Measurements from ENCODE around the gene PITPNM3. TPM values are rescaled to one million over a fixed set of nuclear protein-coding genes. Genes with fewer than 3 reads are reported as not detected.

The PITPNM3 gene
- total RNA-seq, 2 experiments from 2014 or later = 0.53 to 0.63 TPM

DNA sequence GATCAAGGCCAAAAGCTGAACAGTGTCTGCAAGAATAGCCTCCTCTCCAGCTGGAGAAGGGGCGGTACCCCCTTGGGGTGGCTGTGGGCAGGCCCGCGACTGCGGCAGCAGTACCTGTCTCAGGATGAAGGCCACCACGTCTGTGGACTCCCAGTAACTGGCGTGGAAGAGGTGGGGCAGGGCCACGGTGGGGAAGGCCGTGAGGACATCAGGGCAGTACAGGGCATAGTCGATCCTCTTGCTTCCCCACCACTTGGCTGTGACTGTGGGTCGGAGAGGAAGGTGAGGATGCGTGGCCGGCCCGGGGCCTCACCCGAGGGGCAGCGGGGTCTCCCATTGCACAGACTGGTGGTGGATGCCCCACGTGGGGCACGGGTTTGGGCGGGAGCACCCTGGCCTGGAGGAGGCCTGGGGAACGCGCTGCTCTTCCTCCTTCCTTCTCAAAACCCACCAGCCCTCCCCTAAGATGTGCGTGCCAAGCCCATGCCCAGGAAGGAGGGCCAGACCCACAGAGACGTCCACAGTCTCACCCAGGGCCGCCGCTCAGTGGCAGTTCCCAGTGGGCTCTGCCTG is 86.1 kb downstream of the PITPNM3 start:
- POLR2A ChIA-PET = no interaction called here
- peaks cover 8% of the 10 kb centered on the region for H3K27me3 Mint-ChIP-seq

DNA sequence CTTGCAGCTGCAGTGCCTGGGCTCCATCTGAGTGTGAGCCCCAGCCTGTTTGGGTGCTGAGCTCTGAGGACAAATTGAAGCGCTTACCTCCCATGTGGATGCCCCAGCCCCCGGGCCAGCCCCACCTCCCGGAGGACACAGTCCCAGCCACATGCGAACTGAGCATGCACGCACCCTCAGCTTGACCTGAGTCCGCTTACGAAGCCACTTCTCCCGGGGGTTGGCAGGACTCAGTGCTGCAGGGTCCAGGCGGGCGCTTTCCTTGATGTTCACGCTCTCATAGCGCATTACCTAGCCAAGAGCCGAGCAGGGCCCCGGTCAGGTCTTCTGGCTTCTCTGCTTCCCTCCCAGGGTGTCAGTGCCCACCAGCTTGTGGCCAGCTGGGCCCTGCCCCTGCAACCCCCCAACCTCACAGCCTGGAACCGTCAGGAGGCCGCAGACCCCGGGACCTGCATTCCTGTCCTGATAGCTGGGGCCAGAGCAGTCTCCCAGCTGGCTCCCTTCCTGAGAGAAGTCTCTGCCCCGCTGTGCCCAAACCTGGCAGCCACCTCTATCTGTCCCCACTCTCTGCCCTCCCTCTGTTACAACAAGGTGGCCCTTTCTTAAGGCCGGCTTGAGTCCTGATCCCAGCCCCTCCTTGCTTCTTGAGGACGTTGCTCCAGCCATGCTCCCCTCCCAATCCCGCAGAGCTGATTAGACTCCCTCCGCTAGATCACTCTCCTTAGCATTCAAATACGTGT is 88.1 kb downstream of the PITPNM3 start:
- ChIA-PET POLR2A (no interaction called here), CTCF (no interaction called here)
- Mint-ChIP-seq H3K27ac (no peak overlapping the region), H3K4me3 (no peak overlapping the region), H3K9me3 (no peaks in the 10 kb centered on the region), H3K27me3 (peaks cover 8% of the 10 kb centered on the region), H3K36me3 (ENCODE audit: low read depth) (no peaks in the 10 kb centered on the region), H3K4me1 (no peaks in the 10 kb centered on the region)
- no peak for DNase-seq

More for the DNA sequence above, 86.1 kb downstream of the PITPNM3 start:
- H3K4me3 Mint-ChIP-seq = no peak overlapping the region
- no peaks in the 10 kb centered on the region for H3K4me1 Mint-ChIP-seq
- no peaks in the 10 kb centered on the region for H3K9me3 Mint-ChIP-seq
- no peak overlapping the region for H3K27ac Mint-ChIP-seq
- DNase-seq = no peak
- no peaks in the 10 kb centered on the region for H3K36me3 Mint-ChIP-seq (ENCODE audit: low read depth)
- CTCF ChIA-PET = interaction anchor here (0.6 to 2.1 kb wide), 3 partner anchors 14 to 178 kb away, joined by 3 to 10 read pairs (median 4); partner anchors contain the start of gene KIAA0753

DNA sequence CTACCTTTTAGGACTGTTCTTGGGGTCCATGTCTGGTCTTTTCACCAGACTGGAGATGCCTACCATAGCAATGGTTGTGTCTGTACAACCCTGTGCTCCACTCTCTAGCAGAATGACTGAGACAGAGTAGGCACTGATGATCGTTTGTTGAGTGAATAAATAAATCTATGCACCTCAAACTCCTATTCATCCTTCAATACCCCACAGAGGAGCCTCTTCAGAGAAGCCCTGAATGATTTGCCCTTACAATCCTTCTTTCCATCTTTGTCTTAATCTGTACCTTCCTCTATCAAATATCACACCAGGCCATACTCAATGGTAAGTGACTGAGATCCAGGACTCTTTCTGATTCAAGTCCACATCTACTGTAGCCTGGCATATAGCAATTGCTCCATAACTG is 88.8 kb downstream of the PITPNM3 start:
- POLR2A ChIA-PET = no interaction called here
- no peak overlapping the region for H3K27ac Mint-ChIP-seq
- no peak overlapping the region for H3K4me3 Mint-ChIP-seq
- peaks cover 8% of the 10 kb centered on the region for H3K27me3 Mint-ChIP-seq
- no peaks in the 10 kb centered on the region for H3K36me3 Mint-ChIP-seq (ENCODE audit: low read depth)
- H3K9me3 Mint-ChIP-seq = no peaks in the 10 kb centered on the region
- no peak for DNase-seq
- H3K4me1 Mint-ChIP-seq = no peaks in the 10 kb centered on the region
- CTCF ChIA-PET = no interaction called here

DNA sequence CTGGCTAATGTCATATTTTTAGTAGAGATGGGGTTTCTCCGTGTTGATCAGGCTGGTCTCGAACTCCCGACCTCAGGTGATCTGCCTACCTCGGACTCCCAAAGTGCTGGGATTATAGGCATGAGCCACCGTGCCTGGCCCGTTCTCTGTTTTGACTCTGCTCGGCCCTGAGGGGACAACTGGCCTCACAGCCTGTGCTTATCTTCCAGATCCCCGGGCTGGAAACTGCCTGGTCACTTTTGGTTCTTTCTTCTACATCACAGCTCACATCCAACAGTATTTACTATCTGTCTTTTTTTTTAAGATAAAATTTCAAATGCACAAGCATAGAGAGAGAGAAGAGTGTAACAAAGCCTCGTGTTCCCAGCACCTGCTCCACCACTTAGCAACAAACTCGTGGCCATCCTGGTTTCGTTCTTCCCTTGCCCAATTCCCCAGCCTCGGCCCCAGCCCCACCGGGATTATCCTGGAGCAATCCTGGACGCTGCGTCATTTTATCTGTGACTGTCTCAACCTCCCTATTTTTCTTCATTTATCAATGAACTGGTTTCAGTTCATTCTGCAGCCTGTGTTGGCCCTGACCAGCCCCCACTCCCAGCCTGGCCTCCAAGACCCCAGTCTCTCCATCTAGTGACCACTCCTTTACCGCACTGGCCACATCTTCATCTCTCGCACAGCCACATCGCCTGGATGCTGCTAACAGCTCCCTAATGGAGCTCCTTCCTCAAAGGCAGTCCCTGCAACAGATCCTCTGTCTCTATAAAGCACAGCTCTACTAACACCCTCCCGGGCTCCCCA is 91.0 kb downstream of the PITPNM3 start:
- peaks cover 8% of the 10 kb centered on the region for H3K27me3 Mint-ChIP-seq
- H3K36me3 Mint-ChIP-seq (ENCODE audit: low read depth) = no peaks in the 10 kb centered on the region
- H3K9me3 Mint-ChIP-seq = no peaks in the 10 kb centered on the region
- CTCF ChIA-PET = no interaction called here
- no peak overlapping the region for H3K4me3 Mint-ChIP-seq
- no peak for DNase-seq
- no peak overlapping the region for H3K27ac Mint-ChIP-seq
- POLR2A ChIA-PET = no interaction called here
- H3K4me1 Mint-ChIP-seq = peaks cover 17% of the 10 kb centered on the region

DNA sequence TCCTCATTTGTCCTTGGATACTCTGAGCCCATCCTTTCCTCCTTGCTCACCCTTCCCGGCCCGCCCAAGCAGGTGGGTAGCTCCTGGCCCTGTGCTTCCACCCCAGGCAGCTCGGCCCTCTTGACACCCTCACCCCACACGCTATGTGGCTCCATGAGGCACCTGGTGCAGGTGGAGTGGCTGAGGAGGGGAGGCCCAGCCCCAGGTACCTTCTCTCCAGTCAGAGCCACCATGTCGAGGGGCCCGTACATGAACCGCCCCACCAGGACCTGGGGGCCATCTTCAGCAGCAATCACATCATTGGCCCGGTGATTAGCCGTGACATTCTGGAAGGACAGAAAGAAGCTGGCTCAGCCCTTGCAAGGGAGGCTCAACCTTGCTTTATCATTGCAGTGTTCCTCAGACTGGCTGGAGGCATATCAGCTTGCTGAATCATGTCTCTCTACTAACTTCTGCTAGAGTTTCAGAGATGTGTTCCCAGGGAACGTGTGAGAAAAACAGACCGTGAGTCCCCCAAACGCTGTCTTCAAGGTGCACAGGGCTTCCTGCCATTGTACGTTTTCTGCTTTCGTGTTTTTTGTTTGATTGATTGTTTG is 91.8 kb downstream of the PITPNM3 start:
- POLR2A ChIA-PET = no interaction called here
- H3K4me3 Mint-ChIP-seq = no peak overlapping the region

DNA sequence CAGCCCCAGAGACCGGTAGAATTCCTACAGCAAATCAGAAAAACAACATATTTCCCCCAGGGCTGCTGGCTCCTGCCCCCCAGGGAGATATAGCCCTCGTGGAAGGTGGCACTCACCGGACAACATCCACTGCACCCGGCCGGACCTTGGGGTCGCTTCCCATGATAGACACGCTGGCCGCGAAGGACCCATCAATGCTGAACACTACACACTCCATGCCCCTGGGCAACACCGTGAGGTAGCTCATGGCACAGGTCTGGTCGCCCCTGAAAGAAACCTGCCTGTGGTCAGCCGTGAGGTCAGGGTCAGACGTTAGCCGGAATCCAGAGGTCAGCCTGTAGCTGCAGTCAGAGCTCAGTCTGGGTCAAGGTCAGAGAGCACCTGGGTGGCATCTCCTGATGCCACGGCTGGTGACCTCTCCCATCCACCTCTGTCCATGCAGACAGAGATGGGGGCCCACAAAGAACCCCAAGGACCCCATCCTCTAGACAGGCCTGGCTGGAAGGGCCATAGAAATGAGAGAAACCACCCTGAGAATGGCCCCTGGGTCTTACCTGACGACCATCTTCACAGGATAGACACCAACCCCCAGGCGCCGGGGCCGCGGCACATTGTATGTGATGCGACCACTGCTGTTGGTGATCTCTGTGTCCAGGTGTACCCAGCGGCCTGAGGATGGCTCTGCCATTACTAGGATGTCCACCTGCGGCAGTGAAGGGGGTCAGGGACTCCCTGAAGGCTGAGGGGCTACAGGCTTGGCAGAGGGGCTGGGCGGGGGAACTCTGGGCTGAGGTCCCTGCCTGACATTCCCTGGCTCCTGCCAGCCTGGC is 92.5 kb downstream of the PITPNM3 start:
- Mint-ChIP-seq H3K4me3 (no peak overlapping the region), H3K4me1 (peaks cover 19% of the 10 kb centered on the region), H3K27me3 (peaks cover 8% of the 10 kb centered on the region), H3K27ac (no peak overlapping the region), H3K36me3 (ENCODE audit: low read depth) (no peaks in the 10 kb centered on the region), H3K9me3 (no peaks in the 10 kb centered on the region)
- POLR2A ChIA-PET = no interaction called here
- DNase-seq = no peak
- CTCF ChIA-PET = no interaction called here

More for the DNA sequence above, 91.8 kb downstream of the PITPNM3 start:
- no peaks in the 10 kb centered on the region for H3K9me3 Mint-ChIP-seq
- DNase-seq = no peak
- peaks cover 19% of the 10 kb centered on the region for H3K4me1 Mint-ChIP-seq
- no peak overlapping the region for H3K27ac Mint-ChIP-seq
- no peaks in the 10 kb centered on the region for H3K36me3 Mint-ChIP-seq (ENCODE audit: low read depth)
- H3K27me3 Mint-ChIP-seq = peaks cover 8% of the 10 kb centered on the region
- CTCF ChIA-PET = no interaction called here

DNA sequence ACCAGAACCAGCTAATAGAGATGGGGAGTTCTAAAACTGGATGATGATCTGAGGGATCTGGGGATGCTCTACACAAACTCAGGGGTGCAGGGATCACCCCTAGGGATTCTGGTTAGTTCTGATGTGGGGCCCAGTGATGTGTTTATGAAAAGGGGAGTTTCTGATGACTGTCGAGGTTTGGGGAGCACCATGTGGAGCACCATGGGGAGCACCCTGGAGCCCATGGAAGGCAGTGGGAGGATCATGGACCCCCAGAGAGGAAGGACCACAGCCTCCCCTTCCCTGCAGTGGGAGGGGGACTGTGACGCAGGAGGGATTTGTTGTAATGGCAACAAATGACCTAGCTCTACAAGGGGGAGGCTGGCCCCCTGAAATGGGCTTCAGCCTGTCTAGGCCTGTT is 93.7 kb downstream of the PITPNM3 start:
- Mint-ChIP-seq H3K4me1 (peaks cover 19% of the 10 kb centered on the region), H3K4me3 (no peak overlapping the region), H3K36me3 (ENCODE audit: low read depth) (no peaks in the 10 kb centered on the region), H3K27ac (no peak overlapping the region), H3K9me3 (no peaks in the 10 kb centered on the region), H3K27me3 (peaks cover 8% of the 10 kb centered on the region)
- CTCF ChIA-PET = interaction anchor here (0.7 kb wide), 1 partner anchor 11 kb away, joined by 5 read pairs; no protein-coding TSS in a partner anchor
- POLR2A ChIA-PET = no interaction called here
- DNase-seq = no peak

DNA sequence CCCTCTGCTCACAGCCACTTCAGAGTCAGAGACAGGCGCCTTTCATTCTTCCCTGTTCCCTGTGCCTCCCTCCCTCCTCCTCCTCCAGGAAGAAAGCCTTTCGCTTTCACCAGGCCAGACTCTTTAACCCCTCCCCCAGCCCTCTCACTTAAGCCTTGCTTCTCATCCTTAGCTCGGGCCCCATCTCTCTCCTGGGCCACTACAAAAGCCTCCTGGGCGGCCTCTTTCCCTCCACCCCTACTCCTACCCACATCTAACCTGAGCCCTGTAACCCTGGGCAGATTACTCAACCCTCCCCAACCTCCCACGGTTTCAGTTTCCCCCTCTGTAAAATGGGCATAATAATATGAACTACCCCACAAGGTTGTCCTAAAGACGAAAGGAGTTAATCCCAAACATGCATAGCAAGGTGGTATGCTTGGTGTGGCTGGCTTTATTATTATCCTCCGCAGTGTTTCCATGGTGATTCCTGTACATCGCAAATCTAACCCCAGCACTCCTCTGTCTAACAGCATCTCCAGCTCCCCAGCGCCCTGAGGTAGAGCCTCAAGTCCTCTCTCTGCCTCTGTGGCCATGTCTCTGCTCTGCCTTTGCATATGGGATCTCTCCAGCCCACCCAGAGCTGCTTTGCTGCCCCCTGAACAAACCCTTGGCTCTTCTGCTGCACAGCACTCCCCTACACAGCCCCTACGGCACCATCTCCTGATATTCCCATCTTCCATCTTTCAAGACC is 94.4 kb downstream of the PITPNM3 start:
- ChIA-PET CTCF (interaction anchor here (0.7 kb wide), 1 partner anchor 11 kb away, joined by 5 read pairs; no protein-coding TSS in a partner anchor), POLR2A (no interaction called here)
- no peak overlapping the region for H3K4me3 Mint-ChIP-seq
- H3K27me3 Mint-ChIP-seq = peaks cover 8% of the 10 kb centered on the region
- H3K36me3 Mint-ChIP-seq (ENCODE audit: low read depth) = no peaks in the 10 kb centered on the region
- H3K4me1 Mint-ChIP-seq = peaks cover 23% of the 10 kb centered on the region
- DNase-seq = no peak
- peak overlapping the region; percentile 38 for H3K27ac Mint-ChIP-seq
- H3K9me3 Mint-ChIP-seq = no peaks in the 10 kb centered on the region

DNA sequence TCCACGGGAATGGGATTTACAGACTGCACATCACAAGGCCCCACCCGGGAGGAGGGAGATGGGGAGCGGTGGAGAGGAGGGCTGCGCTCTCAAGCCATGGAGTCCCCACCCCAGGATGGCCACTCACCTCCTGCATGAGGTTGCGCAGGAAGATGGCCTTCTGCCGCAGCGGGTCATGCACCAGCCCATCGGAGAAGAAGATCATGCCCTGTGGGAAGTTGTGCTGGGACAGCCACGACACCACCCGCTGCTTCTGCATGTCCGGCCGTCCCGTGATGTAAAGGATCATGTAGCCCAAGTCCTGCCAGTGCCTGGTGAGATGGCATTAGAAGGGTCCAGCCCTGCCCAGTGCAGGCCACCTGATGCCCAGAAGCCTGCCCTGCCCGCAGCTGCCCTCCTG is 95.1 kb downstream of the PITPNM3 start:
- ChIA-PET POLR2A (no interaction called here), CTCF (no interaction called here)
- Mint-ChIP-seq H3K27ac (no peak overlapping the region), H3K4me1 (peaks cover 28% of the 10 kb centered on the region), H3K27me3 (peaks cover 9% of the 10 kb centered on the region), H3K36me3 (ENCODE audit: low read depth) (no peaks in the 10 kb centered on the region), H3K4me3 (no peak overlapping the region), H3K9me3 (no peaks in the 10 kb centered on the region)
- DNase-seq = no peak

DNA sequence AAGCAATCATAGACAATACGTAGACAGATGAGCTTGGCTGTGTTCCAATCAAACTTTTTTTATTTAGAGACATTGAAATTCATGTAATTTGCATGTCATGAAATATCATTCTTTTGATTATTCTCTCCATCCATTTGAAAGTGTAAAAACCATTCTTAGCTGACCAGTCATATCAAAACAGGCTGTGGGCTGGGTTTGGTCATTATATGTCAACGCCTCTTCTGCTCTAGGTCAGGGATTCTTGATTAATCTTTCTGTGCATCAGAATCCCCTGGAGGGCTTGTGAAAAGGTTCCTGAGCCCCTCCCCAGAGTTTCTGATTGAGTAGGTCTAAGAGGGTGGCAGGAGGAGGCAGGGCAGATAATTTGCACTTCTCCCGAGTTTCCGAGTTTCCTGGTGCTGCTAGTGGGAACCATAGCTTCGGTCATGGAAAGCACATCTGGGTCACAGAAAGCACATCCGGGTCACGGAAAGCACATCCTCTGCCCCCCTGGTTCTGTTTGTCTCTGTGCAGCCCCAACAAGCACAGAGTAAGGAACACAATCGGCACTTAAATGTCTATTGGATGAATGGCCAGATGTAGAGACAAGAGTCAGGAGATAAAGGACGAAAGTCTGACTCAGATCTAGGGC is 95.7 kb downstream of the PITPNM3 start:
- peaks cover 28% of the 10 kb centered on the region for H3K4me1 Mint-ChIP-seq
- peaks cover 7% of the 10 kb centered on the region for H3K27me3 Mint-ChIP-seq

DNA sequence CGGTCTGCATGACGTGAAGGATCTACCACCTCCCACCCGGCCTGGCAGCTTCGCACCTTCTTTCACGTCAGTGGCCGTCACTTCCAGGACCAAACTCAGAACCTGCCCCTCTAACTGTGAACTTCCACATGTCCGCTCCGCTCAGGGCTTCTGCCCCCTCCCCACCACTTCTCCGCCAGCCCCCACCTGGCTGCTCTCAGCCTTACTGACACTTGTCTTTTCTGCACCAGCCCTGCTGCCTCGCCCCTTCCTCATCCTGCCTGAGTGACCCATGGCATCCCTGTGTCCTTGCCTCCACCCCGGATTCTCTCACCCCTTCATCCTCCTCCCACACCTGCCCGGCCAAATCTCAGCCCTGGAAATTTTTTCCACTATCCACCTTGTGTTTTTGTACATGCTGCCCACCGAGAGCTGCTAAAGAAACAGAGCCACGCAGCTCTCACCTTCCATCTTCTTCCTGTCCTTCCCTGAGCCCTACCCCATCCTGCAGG is 97.8 kb downstream of the PITPNM3 start:
- DNase-seq = no peak
- Mint-ChIP-seq H3K36me3 (ENCODE audit: low read depth) (no peaks in the 10 kb centered on the region), H3K9me3 (no peaks in the 10 kb centered on the region), H3K27ac (no peak overlapping the region), H3K4me3 (no peak overlapping the region), H3K4me1 (peaks cover 31% of the 10 kb centered on the region), H3K27me3 (peaks cover 16% of the 10 kb centered on the region)
- ChIA-PET POLR2A (no interaction called here), CTCF (interaction anchor here (1.4 kb wide), 1 partner anchor 14 kb away, joined by 3 read pairs; the partner anchor contains the start of gene PIMREG)

More for the DNA sequence above, 95.7 kb downstream of the PITPNM3 start:
- no peak for DNase-seq
- ChIA-PET POLR2A (no interaction called here), CTCF (interaction anchor here (0.6 to 1.0 kb wide), 2 partner anchors 12 to 231 kb away, joined by 3 to 4 read pairs; no protein-coding TSS in a partner anchor)
- Mint-ChIP-seq H3K9me3 (no peaks in the 10 kb centered on the region), H3K27ac (no peak overlapping the region), H3K4me3 (no peak overlapping the region), H3K36me3 (ENCODE audit: low read depth) (no peaks in the 10 kb centered on the region)
